K562 (cell line): ENCODE measurements around the gene PRELID3B. TPM values are rescaled to one million over a fixed set of nuclear protein-coding genes. Genes with fewer than 3 reads are reported as not detected.
A peak's percentile ranks its signal among the peaks of the same experiment; 100 is the strongest.

Experiments used
- BCL6 ChIP-seq: fragments of 250-450 bp; sonication (Bioruptor Pico); IDR thresholded peaks from 2 replicates; pipeline ENCODE4 v1.4.0; 2020
- BRCA1 ChIP-seq, 2 experiments: fragments of 450-650 bp in 1 of 2; sonication (generic) in 1 of 2; formaldehyde crosslinking in 1 of 2; IDR thresholded peaks; 2 replicates each; pipeline versions ENCODE4 v1.5.0 to v1.6.1; 2017 to 2020; ENCODE audit warnings: mild to moderate bottlenecking in 1 of 2, missing genetic modification reagents in 1 of 2
- EP400 ChIP-seq: fragments of 450-650 bp; IDR thresholded peaks from 2 replicates; pipeline ENCODE4 v1.6.1; 2017; ENCODE audit warnings: antibody characterized with exemption, mild to moderate bottlenecking, moderate library complexity
- ETS1 ChIP-seq: conservative IDR thresholded peaks from 2 replicates; pipeline ENCODE4 v1.6.1; 2011; ENCODE audit warnings: low read depth, mild to moderate bottlenecking, low read length; ENCODE audit not compliant: control insufficient read depth
- FUS ChIP-seq: fragments of 200-400 bp; formaldehyde crosslinking; optimal IDR thresholded peaks from 2 replicates; pipeline ENCODE3; 2017; ENCODE audit warnings: low read depth, low read length
- HDAC3 ChIP-seq: fragments of 450-650 bp; IDR thresholded peaks from 2 replicates; pipeline ENCODE4 v1.6.1; 2018; ENCODE audit warnings: borderline replicate concordance, mild to moderate bottlenecking, moderate library complexity; ENCODE audit not compliant: partially characterized antibody
- MTA3 ChIP-seq: fragments of 450-650 bp; formaldehyde crosslinking; IDR thresholded peaks from 2 replicates; pipeline ENCODE4 v1.6.1; 2017; ENCODE audit warnings: mild to moderate bottlenecking, borderline replicate concordance
- MXI1 ChIP-seq: IDR thresholded peaks from 2 replicates; pipeline ENCODE4 v1.6.1; 2011; ENCODE audit warnings: low read depth, mild to moderate bottlenecking, improper control_type of control experiment, low read length
- MYC ChIP-seq, 2 experiments: fragments of 250-450 bp in 1 of 2; sonication (Bioruptor Pico) in 1 of 2; IDR thresholded peaks; 2 replicates each; pipeline versions ENCODE4 v1.5.1 to v1.6.1; 2012 to 2021; ENCODE audit warnings: low read depth in 2 of 2, borderline replicate concordance in 1 of 2, improper control_type of control experiment in 1 of 2, low read length in 1 of 2, mild to moderate bottlenecking in 1 of 2, moderate library complexity in 1 of 2
- NEUROD1 ChIP-seq: fragments of 150-350 bp; IDR thresholded peaks from 2 replicates; pipeline ENCODE4 v1.6.1; 2014; ENCODE audit warnings: borderline replicate concordance, low read length, low read depth; ENCODE audit not compliant: partially characterized antibody
- NFIC ChIP-seq: fragments of 450-650 bp; IDR thresholded peaks from 2 replicates; pipeline ENCODE4 v1.6.1; 2017; ENCODE audit warnings: mild to moderate bottlenecking, inconsistent platforms
- OTX1 ChIP-seq: fragments of 450-650 bp; formaldehyde crosslinking; IDR thresholded peaks from 2 replicates; pipeline ENCODE4 v1.4.0; 2022; ENCODE audit warnings: mild to moderate bottlenecking
- TAL1 ChIP-seq: fragments of 450-650 bp; IDR thresholded peaks from 2 replicates; pipeline ENCODE4 v1.6.1; 2016; ENCODE audit warnings: mild to moderate bottlenecking
- TCF3 ChIP-seq: sonication (generic); formaldehyde crosslinking; IDR thresholded peaks from 2 replicates; pipeline ENCODE4 v1.4.0; 2020; ENCODE audit warnings: mild to moderate bottlenecking, missing genetic modification reagents
- THRAP3 ChIP-seq: fragments of 450-650 bp; IDR thresholded peaks from 2 replicates; pipeline ENCODE4 v1.6.1; 2016; ENCODE audit warnings: mild to moderate bottlenecking, inconsistent platforms, borderline replicate concordance
- TRIM28 ChIP-seq: fragments of 450-650 bp; IDR thresholded peaks from 2 replicates; pipeline ENCODE4 v1.6.1; 2017
- TSC22D4 ChIP-seq: fragments of 450-650 bp; IDR thresholded peaks from 2 replicates; pipeline ENCODE4 v1.6.1; 2016; ENCODE audit warnings: missing genetic modification characterization, missing biosample characterization, control low read depth
- ZBTB9 ChIP-seq: fragments of 450-650 bp; formaldehyde crosslinking; IDR thresholded peaks from 2 replicates; pipeline ENCODE4 v1.4.0; 2020; ENCODE audit warnings: mild to moderate bottlenecking, moderate library complexity
- ZNF263 ChIP-seq: sonication (generic); formaldehyde crosslinking; IDR thresholded peaks from 2 replicates; pipeline ENCODE4 v1.8.0; 2022; ENCODE audit warnings: mild to moderate bottlenecking, missing genetic modification reagents, borderline replicate concordance
- ZNF740 ChIP-seq, 3 experiments: fragments of 200-800 bp in 1 of 3; sonication (Bioruptor generic) in 1 of 3; sonication (generic) in 1 of 3; formaldehyde crosslinking in 1 of 3; IDR thresholded peaks; 2 replicates each; pipeline versions ENCODE4 v1.6.1 to v1.8.0; 2016 to 2022; ENCODE audit warnings: mild to moderate bottlenecking in 2 of 3, missing compliant biosample characterization in 2 of 3, missing genetic modification characterization in 2 of 3, missing genetic modification reagents in 1 of 3
- polyA plus RNA-seq, 8 experiments: library from polyadenylated mRNA; depleted of rRNA in 4 of 8; stranded (reverse) in 5 of 8; unstranded in 3 of 8; fragments of >200 nt; fragmentation: Nextera tagmentation in 2 of 8; fragmentation: Illumina TruSeq in 1 of 8; extraction: Ambion mirVana in 2 of 8; extraction: Trizol in 1 of 8; gene quantifications; 2 replicates each; pipeline versions ENCODE4 v1.2.1 to v1.2.3, GENCODE V29; 2011 to 2014; ENCODE audit warnings: inconsistent platforms in 1 of 8, missing spikeins in 1 of 8
- total RNA-seq, 7 experiments: library from RNA; depleted of rRNA in 6 of 7; stranded (reverse); fragments of >200 nt in 6 of 7; fragmentation: Illumina TruSeq in 2 of 7; extraction: Trizol in 2 of 7; gene quantifications; 2 replicates each; pipeline versions ENCODE4 v1.2.1 to v1.2.3, GENCODE V29; 2011 to 2021; ENCODE audit warnings: low replicate concordance in 1 of 7

Gene PRELID3B
- total and polyA plus RNA-seq, 9 of the 15 experiments (the other 6 are each of a cell fraction or from before 2014, with no cell fraction given), result 77.0 to 186 (median 101) TPM

- TF ChIP-seq BCL6 (CRISPR knock-in tag), result no peak
- TF ChIP-seq TRIM28, result no peak
- peak; percentile 58 for TF ChIP-seq HDAC3
- no peak for TF ChIP-seq BRCA1 (IDR thresholded peaks at IDR 0.05)
- no peak for TF ChIP-seq BRCA1 (CRISPR knock-in tag; IDR thresholded peaks at IDR 0.05)
- peak; percentile 40 for TF ChIP-seq EP400
- TF ChIP-seq MTA3, result peak; percentile 41; the same call in 1 of the 2 replicates
- peak; percentile 61; the same call in 1 of the 2 replicates for TF ChIP-seq TAL1
- no peak for TF ChIP-seq FUS
- TF ChIP-seq TCF3 (CRISPR knock-in tag), result peak; percentile 80
- TF ChIP-seq NFIC, result peak; percentile 22; the same call in 1 of the 2 replicates
- no peak for TF ChIP-seq ZBTB9 (CRISPR knock-in tag)
- TF ChIP-seq OTX1 (CRISPR knock-in tag), result no peak
- TF ChIP-seq THRAP3, result no peak
- peak; percentile 22; the same call in 1 of the 2 replicates for TF ChIP-seq MYC (IDR thresholded peaks at IDR 0.05; ENCODE audit: low read depth, low read length)
- TF ChIP-seq MYC (CRISPR knock-in tag; IDR thresholded peaks at IDR 0.05; ENCODE audit: borderline replicate concordance, low read depth), result no peak
- no peak for TF ChIP-seq ETS1
- TF ChIP-seq ZNF263 (CRISPR knock-in tag), result peak; percentile 28; the same call in 1 of the 2 replicates
- no peak for TF ChIP-seq NEUROD1
- TF ChIP-seq MXI1, result no peak
- no peak for TF ChIP-seq TSC22D4 (tag)
- no peak for TF ChIP-seq ZNF740 (CRISPR knock-in tag; IDR thresholded peaks at IDR 0.05)
- no peak for TF ChIP-seq ZNF740 (tag; IDR thresholded peaks at IDR 0.05)
Observed at GRCh38 chr20:59010995-59011873, 31.4 kb downstream of the PRELID3B start (continued).
